Inferior parietal cortex (tissue), 1 donor: ENCODE data around the gene AFAP1L2.

Source experiments
- DNase-seq: peaks from one replicate; pipeline ENCODE4 v3.0.0-alpha.2; 2016; ENCODE audit errors: extremely low spot score

Gene AFAP1L2

GRCh38 chr10:114391599-114391998 is 12.7 kb downstream of the AFAP1L2 start:
- DNase-seq: no peak

- no peak for DNase-seq
Measured at GRCh38 chr10:114389426-114389825, 14.9 kb downstream of the AFAP1L2 start.

GRCh38 chr10:114388275-114388674 is 16.0 kb downstream of the AFAP1L2 start:
- DNase-seq: no peak

- no peak for DNase-seq
Measured at GRCh38 chr10:114387784-114388183, 16.5 kb downstream of the AFAP1L2 start.

- no peak for DNase-seq
Measured at GRCh38 chr10:114386452-114386851, 17.9 kb downstream of the AFAP1L2 start.

- DNase-seq: no peak
Measured at GRCh38 chr10:114385557-114385956, 18.7 kb downstream of the AFAP1L2 start.

- DNase-seq: no peak
Measured at GRCh38 chr10:114384601-114385000, 19.7 kb downstream of the AFAP1L2 start.

- peak; percentile 48 for DNase-seq
Measured at GRCh38 chr10:114384181-114384580, 20.1 kb downstream of the AFAP1L2 start.

GRCh38 chr10:114380797-114381196 is 23.5 kb downstream of the AFAP1L2 start:
- DNase-seq: no peak

- no peak for DNase-seq
Measured at GRCh38 chr10:114380060-114380459, 24.2 kb downstream of the AFAP1L2 start.

- no peak for DNase-seq
Measured at GRCh38 chr10:114379631-114380041, 24.7 kb downstream of the AFAP1L2 start.

- no peak for DNase-seq
Measured at GRCh38 chr10:114376523-114376922, 27.8 kb downstream of the AFAP1L2 start.

- no peak for DNase-seq
Measured at GRCh38 chr10:114375047-114375446, 29.3 kb downstream of the AFAP1L2 start.

GRCh38 chr10:114374053-114374791 is 30.1 kb downstream of the AFAP1L2 start:
- DNase-seq: peak; percentile 29

- no peak for DNase-seq
Measured at GRCh38 chr10:114373631-114374030, 30.7 kb downstream of the AFAP1L2 start.

- no peak for DNase-seq
Measured at GRCh38 chr10:114372995-114373394, 31.3 kb downstream of the AFAP1L2 start.

- DNase-seq: no peak
Measured at GRCh38 chr10:114372179-114372578, 32.1 kb downstream of the AFAP1L2 start.

- no peak for DNase-seq
Measured at GRCh38 chr10:114370966-114371365, 33.3 kb downstream of the AFAP1L2 start.

GRCh38 chr10:114370199-114370598 is 34.1 kb downstream of the AFAP1L2 start:
- DNase-seq: no peak

GRCh38 chr10:114368057-114368391 is 36.3 kb downstream of the AFAP1L2 start:
- DNase-seq: no peak

GRCh38 chr10:114367351-114368056 is 36.8 kb downstream of the AFAP1L2 start:
- DNase-seq: no peak

- DNase-seq: no peak
Measured at GRCh38 chr10:114364726-114365125, 39.6 kb downstream of the AFAP1L2 start.

- DNase-seq: no peak
Measured at GRCh38 chr10:114363745-114364454, 40.4 kb downstream of the AFAP1L2 start.
